Stimulated activated CD4-positive, alpha-beta T cell treated with anti-CD3 and anti-CD28 coated beads, Interleukin-12 subunit alpha, Interleukin-12 subunit beta, amount 100 ng/mL, for 24 hours (primary cell): ENCODE data around the gene GNAL.
"Not testable (repeated sequence)": the region's sequence is repeated elsewhere in the genome, so short reads cannot be mapped to it uniquely, and the experiment has no call there.

ENCODE experiments used
- DNase-seq, 2 experiments: peaks; one replicate each; pipeline ENCODE4 v3.0.0-alpha.2; 2020; ENCODE audit warnings: low read depth in 2 of 2

Gene GNAL

DNA sequence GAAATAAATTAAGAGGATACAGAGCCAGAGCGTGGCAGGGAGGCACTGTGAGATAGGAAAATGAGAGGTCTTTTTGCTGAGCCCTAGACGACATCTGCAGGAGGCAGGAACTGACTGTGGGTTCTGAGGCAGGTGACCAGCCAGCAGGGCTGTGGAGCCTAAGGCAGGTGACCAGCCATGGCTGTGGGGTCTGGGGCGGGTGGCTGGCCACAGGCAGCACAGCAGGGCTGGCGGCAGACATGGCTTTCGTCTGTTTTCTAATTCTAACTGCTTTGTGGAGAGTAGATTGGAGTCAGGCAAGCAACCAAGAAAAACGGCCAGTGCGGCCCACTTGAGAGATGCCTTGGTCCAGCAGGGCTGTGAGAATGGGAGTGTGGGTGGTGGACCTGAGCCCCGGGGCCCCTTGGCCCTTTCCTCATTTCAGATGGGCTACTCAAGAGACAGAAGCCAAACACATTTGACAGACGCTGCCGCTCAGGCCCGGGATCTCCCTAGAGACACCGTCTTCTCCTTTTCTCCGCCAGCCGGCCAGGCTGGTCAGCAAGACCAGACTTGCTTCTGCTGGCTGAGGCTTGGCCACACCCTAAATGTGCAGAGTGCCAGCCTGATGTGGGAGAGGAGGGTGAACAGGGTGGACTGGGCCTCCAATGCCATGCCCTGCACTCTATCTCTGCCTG lies 19.7 kb upstream of the GNAL start:
- no peak for DNase-seq

DNA sequence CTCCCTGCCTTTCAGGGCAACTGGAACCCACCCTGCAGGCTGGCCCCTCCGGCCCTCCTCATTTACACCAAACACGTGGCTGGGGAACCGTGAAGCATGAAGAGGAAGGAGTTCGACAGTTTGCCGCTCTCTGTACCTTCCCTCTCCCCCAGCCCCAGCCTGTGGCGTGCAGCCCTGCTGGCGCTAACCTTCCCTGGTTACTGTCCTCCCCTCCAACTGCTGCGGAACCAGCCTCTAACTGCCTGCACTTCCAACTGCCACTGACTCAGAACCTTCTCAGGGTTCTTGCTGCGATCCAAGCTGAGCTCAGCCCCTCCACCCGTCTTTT lies 19.2 kb upstream of the GNAL start:
- DNase-seq = no peak

DNA sequence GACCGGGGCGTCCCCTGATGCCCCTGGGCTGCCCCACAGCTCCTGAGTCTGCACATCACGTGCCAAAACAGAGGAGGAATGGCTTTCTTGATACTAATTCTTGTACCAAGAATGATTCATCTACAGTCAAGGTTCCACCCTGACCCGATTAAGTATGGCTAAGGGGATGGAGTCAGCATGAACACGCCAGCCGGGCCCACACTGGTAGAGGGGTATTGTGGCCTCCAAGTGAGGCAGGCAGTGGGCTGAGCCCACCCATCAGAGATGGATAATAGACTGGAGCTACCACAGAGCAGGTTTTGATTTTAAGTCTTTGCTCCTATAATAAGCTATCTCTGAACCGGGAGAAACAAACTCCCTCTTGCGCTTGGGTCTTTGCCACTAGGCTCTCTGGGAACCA lies 17.9 kb upstream of the GNAL start:
- no peak for DNase-seq

DNA sequence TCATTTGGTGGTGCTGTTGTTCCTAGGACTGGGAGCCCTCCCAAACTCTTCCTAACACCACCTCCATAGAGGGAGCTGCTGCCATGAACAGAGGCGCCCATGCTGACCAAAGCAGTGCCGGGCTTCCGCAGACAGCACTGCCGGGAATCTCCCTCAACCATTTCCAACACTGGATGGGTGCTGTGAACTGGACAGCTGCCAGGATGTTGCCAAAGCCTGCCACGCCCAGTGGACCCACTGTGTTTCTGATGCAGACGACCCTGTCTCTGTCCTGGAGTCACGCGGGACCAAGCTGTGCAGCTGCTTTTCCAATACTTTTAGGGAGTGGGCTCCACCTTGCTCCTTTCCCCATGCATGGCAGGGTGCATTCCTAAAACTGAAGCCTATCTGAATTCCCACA lies 16.9 kb upstream of the GNAL start:
- no peak for DNase-seq

DNA sequence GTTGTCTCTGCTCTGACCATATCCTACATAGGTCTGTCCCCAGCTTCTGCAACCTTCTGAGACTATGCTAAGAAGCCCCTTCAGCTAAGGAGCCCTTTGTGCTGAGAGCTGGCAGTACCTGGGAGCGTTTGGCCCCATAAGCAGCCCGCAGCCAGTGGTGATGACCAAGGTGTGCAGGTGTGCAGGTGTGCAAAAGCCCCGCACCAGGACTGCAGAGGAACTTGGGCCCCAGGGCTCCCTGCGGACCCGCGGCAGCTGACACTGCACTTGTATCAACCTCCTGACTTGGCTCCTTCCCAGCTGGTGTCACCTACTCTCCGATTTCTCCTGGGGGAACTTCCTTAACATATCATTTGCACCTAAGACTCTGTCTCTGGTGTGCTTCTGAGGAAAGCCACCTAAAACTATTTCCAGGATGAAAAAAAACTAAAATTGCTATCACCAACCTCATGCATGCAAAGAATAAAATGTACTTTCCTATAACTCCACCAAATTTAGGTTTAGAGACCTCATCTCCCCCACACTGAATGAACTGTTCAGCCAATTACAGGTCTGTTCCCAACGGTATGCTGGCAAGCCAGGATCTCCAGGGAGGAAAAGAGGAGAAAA lies 16.1 kb upstream of the GNAL start:
- no peak for DNase-seq

DNA sequence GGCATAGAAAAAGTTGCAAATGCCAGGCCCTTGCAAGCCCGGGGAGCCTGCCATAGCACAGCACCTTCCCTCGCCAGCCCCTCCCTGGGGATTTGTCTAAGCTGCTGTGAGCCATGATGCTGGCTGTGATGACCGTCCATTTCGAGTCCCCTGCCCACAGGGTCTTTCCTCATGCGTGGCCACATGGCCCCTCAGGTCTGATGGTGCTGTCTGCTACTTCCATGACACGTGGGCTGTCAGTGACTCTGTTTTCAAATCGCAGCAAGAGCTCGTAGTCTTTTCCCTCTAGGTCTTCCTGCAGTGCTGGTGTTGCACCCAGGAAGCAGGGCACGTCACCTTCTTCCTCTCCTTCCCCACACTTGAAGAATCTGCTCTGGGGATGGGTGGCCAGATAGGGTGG lies 15.5 kb upstream of the GNAL start:
- DNase-seq = no peak

DNA sequence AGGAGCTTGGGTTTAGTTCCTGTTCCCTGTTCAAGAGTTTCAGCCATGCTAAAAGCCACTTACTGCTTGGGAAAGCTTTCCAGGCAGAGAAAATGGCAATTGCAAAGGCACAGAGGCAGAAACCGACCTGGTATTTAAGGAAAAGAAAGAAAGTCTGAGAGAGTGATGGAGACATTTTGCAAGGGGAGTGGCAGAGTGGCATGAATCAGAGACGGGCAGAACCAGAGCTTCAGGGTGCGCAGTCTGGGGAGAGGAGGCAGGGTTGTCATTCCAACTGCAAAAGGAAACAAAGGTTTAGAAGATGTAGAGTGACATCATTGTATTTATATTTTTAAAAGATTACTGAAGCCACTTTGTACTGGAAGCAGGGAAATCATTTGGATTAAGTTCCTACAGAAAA lies 14.9 kb upstream of the GNAL start:
- no peak for DNase-seq

DNA sequence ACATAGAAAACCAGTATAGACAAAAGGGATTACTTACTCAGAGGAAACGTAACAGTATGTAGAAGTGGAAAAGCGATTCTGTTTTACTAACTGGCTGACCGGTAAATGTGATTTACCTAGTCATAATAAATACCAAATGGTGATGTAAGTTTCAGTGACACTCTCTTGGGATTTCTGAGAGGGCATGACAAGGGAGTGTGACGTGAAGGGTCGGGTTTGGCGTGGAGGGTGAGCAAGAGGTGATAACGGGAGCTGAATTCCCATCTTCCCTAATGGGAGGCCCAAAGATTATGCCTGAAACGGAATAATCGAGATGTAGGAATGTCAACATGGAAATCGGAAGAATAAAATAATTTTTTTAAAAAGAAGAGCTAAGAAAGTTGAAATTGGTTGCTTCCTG lies 12.7 kb upstream of the GNAL start:
- no peak for DNase-seq

DNA sequence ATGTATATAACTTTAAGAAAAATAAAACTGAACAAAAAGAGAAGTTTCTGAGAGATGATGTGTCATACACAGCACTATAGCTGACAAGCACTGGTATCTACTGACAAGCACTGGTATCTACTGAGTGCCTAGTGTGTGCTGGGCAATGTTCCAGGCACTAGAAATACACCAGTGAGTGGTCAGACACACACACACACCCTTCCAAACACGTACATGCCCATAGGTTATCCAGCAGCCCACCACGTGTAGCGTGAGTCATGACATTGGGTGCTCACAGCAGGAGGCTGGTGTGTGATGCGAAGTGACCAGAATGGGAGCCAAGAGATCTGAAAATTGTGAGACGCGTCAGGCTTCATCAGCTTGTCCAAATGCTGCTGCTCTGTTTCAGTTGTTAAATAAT lies 12.2 kb upstream of the GNAL start:
- DNase-seq = no peak

DNA sequence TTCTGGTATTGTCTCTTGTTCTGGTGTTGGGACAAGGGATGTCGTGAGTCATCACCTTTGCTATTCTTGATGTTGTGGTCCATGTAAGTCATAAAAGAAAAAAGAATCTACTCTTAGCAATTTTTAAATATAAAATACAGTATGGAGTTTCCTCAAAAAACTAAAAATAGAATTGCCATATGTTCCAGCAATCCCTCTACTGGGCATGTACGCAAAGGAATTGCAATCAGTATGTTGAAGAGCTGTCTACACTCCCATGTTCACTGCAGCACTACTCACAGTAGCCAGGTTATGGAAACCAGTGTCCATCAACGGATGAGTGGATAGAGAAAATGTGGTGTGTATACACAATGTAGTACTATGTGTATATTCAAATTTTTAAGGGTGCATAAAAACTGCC lies 10.9 kb upstream of the GNAL start:
- DNase-seq = no peak

DNA sequence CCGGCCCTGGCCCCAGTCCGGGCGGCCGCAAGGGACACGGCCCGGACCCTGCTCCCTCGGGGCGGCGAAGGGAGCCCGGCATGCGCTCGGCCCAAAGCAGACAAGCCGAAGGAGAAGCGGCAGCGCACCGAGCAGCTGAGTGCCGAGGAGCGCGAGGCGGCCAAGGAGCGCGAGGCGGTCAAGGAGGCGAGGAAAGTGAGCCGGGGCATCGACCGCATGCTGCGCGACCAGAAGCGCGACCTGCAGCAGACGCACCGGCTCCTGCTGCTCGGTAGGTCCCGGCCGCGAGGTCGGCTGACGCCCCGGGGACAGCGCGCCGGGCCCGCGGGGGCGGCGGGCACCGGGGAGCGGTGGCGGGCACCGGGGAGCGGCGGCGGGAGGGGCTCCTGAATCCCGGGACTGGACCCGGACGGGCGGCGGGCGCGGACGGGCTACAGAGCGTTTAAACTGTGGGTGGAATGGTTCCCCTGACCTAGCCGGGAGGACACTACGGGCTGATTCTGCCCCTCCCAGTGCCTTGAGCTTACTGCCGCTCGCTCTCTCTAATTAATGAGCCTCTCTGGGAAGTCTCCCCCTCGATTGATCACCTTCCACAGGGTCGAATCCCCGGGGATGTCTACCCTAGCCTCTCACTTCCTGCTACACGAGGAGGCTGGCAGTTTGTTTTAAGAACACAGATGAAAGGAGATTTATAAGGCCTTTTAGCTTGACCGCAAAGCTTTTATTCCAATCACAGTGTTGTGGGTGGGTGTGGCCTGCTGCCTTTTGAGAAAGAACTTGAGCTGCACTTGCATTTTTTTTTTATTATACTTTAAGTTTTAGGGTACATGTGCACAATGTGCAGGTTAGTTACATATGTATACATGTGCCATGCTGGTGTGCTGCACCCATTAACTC lies 853 bp downstream of the GNAL start:
- DNase-seq = no peak

DNA sequence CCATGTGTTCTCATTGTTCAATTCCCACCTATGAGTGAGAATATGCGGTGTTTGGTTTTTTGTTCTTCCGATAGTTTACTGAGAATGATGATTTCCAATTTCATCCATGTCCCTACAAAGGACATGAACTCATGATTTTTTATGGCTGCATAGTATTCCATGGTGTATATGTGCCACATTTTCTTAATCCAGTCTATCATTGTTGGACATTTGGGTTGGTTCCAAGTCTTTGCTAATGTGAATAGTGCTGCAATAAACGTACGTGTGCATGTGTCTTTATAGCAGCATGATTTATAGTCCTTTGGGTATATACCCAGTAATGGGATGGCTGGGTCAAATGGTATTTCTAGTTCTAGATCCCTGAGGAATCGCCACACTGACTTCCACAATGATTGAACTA lies 1.6 kb downstream of the GNAL start:
- not testable (repeated sequence) for DNase-seq

DNA sequence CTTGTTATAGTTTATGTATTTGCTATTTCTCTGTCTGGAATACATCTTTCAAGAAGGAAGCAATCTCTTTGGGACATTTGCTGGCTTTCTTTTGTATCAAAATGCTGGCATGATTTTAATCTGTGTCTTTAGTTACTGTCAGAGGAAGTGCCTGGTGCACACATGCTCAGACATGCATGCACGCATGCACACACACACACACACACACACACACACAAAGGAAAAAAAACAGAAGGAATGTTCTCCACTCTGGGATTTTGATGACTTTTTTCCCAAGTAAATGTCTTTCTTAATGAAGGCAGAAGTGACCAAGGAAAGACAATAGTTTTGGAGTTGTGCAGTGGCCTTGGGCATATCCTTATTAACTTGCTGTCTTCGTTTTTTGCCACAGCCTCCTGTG lies 6.7 kb downstream of the GNAL start:
- no peak for DNase-seq

DNA sequence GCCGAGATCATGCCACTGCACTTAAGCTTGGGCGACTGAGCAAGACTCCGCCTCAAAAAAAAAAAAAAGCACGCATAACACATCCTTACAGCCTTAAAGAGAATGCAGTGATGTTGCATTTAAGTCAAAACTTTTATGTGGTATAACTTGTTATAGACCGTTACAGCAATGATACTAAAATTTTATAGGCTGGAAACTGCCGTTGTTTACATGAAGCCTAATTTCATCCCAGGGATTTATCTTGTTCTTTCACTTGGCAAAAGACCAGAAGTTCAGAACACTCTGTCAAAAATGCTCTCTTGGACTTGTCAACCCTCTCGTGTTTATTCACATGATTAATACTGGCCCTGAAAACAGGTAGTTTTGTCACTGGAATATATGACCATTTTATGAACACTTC lies 7.4 kb downstream of the GNAL start:
- DNase-seq = no peak

DNA sequence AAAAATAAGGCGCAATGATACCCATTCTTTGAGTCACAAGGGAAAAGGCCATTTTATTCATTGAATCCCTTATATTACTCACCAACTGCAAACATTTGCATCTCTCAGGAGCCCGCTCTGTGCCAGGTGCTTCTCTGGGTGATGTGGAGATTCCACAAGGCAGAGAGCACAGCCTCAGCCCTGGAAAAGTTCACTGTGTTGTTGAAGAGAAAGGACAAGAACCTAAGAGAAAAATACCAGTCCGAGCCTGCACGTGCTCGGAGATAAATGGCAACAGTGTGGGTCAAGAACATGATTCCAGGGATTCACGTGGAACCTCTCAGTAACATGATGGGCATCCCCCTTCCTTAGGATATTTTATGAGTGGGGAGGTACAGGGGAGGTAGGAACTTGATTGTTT lies 11.8 kb downstream of the GNAL start:
- DNase-seq = no peak

DNA sequence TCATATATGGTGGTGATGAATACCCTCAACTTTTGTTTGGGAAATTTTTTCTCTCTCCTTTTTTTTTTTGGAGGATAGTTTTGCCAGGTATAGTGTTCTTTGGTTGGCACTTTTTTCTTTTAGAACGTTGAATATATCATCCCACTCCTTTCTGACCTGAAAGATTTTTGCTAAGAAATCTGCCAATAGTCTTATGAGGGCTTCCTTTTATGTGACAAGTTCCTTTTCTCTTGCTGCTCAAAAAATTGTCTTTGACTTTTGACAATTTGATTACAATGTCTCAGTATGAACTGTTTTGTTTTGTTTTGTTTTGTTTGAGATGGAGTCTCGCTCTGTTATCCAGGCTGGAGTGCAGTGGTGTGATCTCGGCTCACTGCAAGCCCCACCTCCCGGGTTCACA lies 21.5 kb downstream of the GNAL start:
- no peak for DNase-seq

DNA sequence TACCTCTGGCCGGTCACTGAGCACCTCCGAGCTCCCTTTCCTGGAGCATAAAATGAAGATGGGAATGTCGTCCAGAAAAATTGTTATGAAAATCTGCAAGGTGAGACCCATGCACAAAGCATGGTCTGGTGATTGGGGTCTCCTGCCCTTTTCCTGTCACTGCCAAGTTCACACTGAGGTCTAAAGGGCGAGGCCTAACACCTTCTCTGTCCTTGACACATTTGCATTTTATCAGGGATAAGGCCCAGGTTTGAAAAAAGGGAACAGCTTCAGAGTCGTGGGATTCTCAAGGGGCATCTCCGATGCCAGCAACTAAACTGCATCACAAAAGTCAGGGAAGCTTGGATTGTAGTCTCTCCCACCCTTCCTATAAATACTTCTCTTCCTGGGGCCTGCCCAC lies 24.7 kb downstream of the GNAL start:
- no peak for DNase-seq

DNA sequence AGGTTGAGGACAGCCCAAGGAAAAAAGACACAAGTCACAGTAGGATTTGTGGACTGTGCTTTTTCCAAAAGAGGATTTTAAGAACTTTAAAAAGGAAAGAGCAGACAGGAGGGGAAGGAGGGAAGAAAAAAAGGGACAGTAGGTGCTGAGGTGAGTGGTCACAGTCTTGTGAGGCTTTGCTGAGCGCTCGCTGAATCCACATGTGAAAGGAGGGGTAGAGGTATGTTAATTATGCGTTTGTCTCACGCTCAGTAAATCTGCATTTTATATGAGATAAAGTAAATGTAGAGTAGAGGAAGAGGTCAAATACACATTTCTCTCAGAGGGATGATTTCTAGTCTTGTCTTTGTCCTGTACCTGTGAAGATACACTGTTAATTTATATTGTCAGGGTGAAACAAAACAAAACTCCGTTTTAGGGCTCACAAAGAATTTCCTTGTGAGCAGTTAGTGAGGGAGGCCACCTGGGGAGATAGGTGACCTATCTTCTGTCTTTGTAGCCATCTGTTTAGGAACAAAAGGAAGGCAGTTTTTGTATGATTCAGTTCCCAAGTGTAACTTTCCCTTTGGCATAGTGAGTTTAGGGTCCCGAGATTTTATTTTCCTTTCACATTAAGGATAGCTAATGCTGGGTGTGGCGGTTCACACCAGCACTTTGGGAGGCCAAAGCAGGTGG lies 25.3 kb downstream of the GNAL start:
- no peak for DNase-seq

DNA sequence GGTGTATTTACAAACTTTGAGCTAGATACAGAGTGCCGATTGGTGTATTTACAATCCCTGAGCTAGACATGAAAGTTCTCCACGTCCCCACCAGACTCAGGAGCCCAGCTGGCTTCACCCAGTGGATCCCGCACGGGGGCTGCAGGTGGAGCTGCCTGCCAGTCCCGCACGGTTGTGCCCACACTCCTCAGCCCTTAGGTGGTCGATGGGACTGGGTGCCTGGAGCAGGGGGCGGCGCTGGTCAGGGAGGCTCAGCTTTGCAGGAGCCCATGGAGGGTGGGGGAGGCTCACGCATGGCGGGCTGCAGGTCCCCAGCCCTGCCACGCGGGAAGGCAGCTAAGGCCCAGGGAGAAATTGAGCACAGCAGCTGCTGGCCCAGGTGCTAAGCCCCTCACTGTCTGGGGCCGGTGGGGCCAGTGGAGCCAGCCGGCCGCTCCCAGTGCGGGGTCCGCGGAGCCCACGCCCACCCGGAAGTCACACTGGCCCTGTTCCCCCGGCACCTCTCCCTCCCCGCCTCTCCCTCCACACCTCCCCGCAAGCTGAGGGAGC lies 27.8 kb downstream of the GNAL start:
- not testable (repeated sequence) for DNase-seq

DNA sequence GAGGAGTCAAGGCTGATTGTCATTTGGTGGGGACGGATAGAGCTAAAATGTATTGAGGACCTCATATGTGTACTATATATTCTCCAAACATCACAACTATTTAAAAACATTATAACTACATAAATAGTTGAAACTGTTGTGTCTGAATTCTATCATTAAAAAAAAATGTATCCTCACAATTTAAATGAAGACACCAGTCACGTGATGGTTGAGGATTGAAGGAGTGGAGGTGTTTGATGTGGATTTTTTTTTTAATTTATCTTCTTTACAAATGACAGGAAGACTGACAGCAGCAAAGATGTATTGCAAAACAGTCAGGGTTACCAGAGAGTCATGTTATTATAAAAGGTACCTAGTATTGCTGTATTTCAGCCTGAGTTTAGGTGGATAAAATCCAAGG lies 30.0 kb downstream of the GNAL start:
- DNase-seq = no peak

DNA sequence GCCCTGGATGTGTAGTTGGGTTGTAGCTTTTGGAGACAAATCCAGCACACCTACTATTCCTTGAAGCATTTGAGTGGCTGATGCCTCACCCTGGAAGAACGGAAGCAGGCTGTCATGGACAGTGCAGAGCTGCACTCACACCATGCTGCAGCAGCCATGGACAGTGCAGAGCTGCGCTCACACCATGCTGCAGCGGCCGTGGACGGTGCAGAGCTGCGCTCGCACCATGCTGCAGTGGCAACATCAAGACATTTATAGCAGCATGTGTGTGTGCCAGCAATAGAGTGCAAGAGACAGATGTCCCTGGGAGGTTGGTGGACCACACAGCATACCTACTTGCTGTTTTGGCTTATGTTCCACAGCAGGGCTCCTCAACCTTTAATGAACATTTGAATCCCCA lies 30.6 kb downstream of the GNAL start:
- DNase-seq = no peak

DNA sequence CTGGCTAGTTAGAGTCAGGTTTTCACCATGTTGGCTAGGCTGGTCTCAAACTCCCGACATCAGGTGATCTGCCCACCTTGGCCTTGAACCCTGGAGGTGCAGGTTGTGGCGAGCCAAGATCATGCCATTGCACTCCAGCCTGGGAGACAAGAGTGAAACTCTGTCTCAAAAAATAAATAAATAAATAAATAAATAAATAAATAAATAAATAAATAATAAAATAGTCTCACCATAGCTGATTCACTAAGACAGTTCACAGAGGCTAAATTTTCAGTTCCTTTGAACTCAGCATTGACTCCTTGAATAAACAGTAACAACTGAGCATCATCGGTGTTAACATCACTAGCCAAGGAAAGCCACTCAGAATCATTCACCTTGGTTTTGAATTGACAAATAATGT lies 32.7 kb downstream of the GNAL start:
- no peak for DNase-seq
